Naive B cell (primary cell): ENCODE measurements around the gene CYP4Z1. TPM values are rescaled to one million over a fixed set of nuclear protein-coding genes. Genes with fewer than 3 reads are reported as not detected.

ENCODE experiments used
- polyA plus RNA-seq, 6 donors: library from polyadenylated mRNA; unstranded; fragments of 300-500 nt; fragmentation: Illumina TruSeq; gene quantifications; one replicate each; pipeline ENCODE4 v1.2.3, GENCODE V29; 2021; ENCODE audit warnings: low read depth in 6 of 6

The CYP4Z1 gene
- polyA plus RNA-seq, 6 donors from 2014 or later, result not detected

Other genes with a start within 250 kb of the CYP4Z1 start
- gene CYP4A11, start 125.8 kb upstream of the CYP4Z1 start, polyA plus RNA-seq, result not detected
- not detected for gene CYP4X1, start 43.6 kb upstream of the CYP4Z1 start, polyA plus RNA-seq
- gene CYP4A22, start 70.2 kb downstream of the CYP4Z1 start, polyA plus RNA-seq, result not detected
- gene PDZK1IP1, start 122.8 kb downstream of the CYP4Z1 start, polyA plus RNA-seq, result 1 to 10 TPM in 3 of 6 donors, under 1 TPM in 2, not detected in 1; 0.72 to 9.2 (median 2.6) TPM
- gene TAL1, start 165.0 kb downstream of the CYP4Z1 start, polyA plus RNA-seq, result 1 to 10 TPM in 1 of 6 donors, under 1 TPM in 2, not detected in 3; 0.08 to 1.0 (median 0.36) TPM
- 1 to 10 TPM in 1 of 6 donors, under 1 TPM in 4, not detected in 1; 0.12 to 1.2 (median 0.85) TPM for gene STIL, start 246.9 kb downstream of the CYP4Z1 start, polyA plus RNA-seq